HCT116 (cell line): ENCODE results near the gene TSC22D1. TPM values are rescaled to one million over a fixed set of nuclear protein-coding genes. Genes with fewer than 3 reads are reported as not detected.

Source experiments
- ATAC-seq: fragments of 200-7000 bp; cut with Tn5 transposase; 2 replicates; pipeline ENCODE4 v1.9.1; 2020; ENCODE audit warnings: mild to moderate bottlenecking, moderate library complexity
- BruUV-seq: library from RNA; stranded (reverse); fragments of 400-500 nt; replicated peaks from 2 replicates; lab custom pipeline; 2021; lab: Mats Ljungman, UMichigan
- CTCF ChIA-PET: fragments of 300-600 bp; sonication (Branson Sonifier 250); formaldehyde crosslinking; loops from one replicate; lab custom pipeline; 2021; ENCODE audit warnings: antibody characterized with exemption; lab: Charles Lee
- POLR2A ChIA-PET: fragments of 300-600, 350-600 bp; sonication (Branson Sonifier 250); formaldehyde crosslinking; loops from one replicate; lab custom pipeline; 2021; ENCODE audit warnings: antibody characterized with exemption; lab: Charles Lee
- RAD21 ChIA-PET, 2 experiments: fragments of 300-600 bp; sonication (Branson Sonifier 250); formaldehyde crosslinking; loops; one replicate each; lab custom pipeline; 2023; ENCODE audit warnings: low total read pairs in 2 of 2; ENCODE audit not compliant: uncharacterized antibody in 2 of 2, unreplicated experiment in 2 of 2, low non-redundant PET in 1 of 2; lab: Charles Lee
- DNase-seq: peaks from one replicate; pipeline ENCODE4 v3.0.0-alpha.2; 2010; ENCODE audit warnings: low read depth, low spot score
- H2AFZ ChIP-seq: fragments of 200-600 bp; shearing (Covaris generic), sonication (generic); 2 replicates; pipeline ENCODE4 v1.6.1; 2017; ENCODE audit warnings: low read depth, mixed run types, mixed read lengths, antibody characterized with exemption, low read length; ENCODE audit not compliant: poor library complexity, severe bottlenecking
- H3K27ac ChIP-seq: 2 replicates; pipeline ENCODE4 v1.5.1; 2012; ENCODE audit warnings: low read depth, low read length
- H3K27me3 ChIP-seq: fragments of 200-600 bp; sonication (generic); 2 replicates; pipeline ENCODE4 v1.6.1; 2016; ENCODE audit warnings: mixed run types, low read length, mixed read lengths; ENCODE audit not compliant: insufficient read depth
- H3K36me3 ChIP-seq, 2 experiments: fragments of 200-500 bp in 1 of 2; fragments of 200-600 bp in 1 of 2; sonication (Bioruptor generic) in 1 of 2; sonication (generic) in 1 of 2; 2 replicates each; pipeline versions ENCODE4 v1.5.1 to v1.6.1; 2014 to 2016; ENCODE audit warnings: low read length in 2 of 2, inconsistent platforms in 1 of 2, mixed read lengths in 1 of 2, mixed run types in 1 of 2; ENCODE audit not compliant: insufficient read depth in 2 of 2, control insufficient read depth in 1 of 2
- H3K4me1 ChIP-seq, 2 experiments: fragments of 200-600 bp in 1 of 2; sonication (generic) in 1 of 2; 2 replicates each; pipeline versions ENCODE4 v1.5.1 to v1.6.1; 2012 to 2017; ENCODE audit warnings: low read length in 2 of 2, inconsistent platforms in 1 of 2, mild to moderate bottlenecking in 1 of 2, mixed read lengths in 1 of 2, mixed run types in 1 of 2, moderate library complexity in 1 of 2; ENCODE audit not compliant: insufficient read depth in 2 of 2, control insufficient read depth in 1 of 2
- H3K4me2 ChIP-seq: fragments of 200-600 bp; sonication (generic); 2 replicates; pipeline ENCODE4 v1.6.1; 2017; ENCODE audit warnings: mixed run types, low read length, mixed read lengths
- H3K4me3 ChIP-seq, 2 experiments: fragments of 200-600 bp in 1 of 2; sonication (generic) in 1 of 2; replicated peaks in 1 of 2; 2 replicates each; pipeline ENCODE4 v1.5.1; 2011 to 2016; ENCODE audit warnings: low read length in 2 of 2, control low read depth in 1 of 2, low read depth in 1 of 2, mild to moderate bottlenecking in 1 of 2, mixed read lengths in 1 of 2, mixed run types in 1 of 2
- H3K79me2 ChIP-seq: fragments of 200-600 bp; sonication (generic); 2 replicates; pipeline ENCODE4 v1.6.1; 2017; ENCODE audit warnings: mild to moderate bottlenecking, mixed run types, low read length, moderate library complexity, mixed read lengths; ENCODE audit not compliant: insufficient read depth
- H3K9ac ChIP-seq: fragments of 200-600 bp; sonication (generic); 2 replicates; pipeline ENCODE4 v1.6.1; 2016; ENCODE audit warnings: low read length, mixed read lengths
- H3K9me2 ChIP-seq: fragments of 200-600 bp; sonication (generic), shearing (Covaris generic); 2 replicates; pipeline ENCODE4 v1.6.1; 2017; ENCODE audit warnings: mixed run types, mild to moderate bottlenecking, moderate library complexity; ENCODE audit not compliant: insufficient read depth
- H3K9me3 ChIP-seq, 2 experiments: fragments of 200-500 bp in 1 of 2; fragments of 200-600 bp in 1 of 2; sonication (Bioruptor generic) in 1 of 2; sonication (generic) in 1 of 2; 2 replicates each; pipeline ENCODE4 v1.6.1; 2014 to 2017; ENCODE audit warnings: low read length in 2 of 2, mixed read lengths in 2 of 2, inconsistent platforms in 1 of 2, low read depth in 1 of 2, mild to moderate bottlenecking in 1 of 2, mixed run types in 1 of 2, moderate library complexity in 1 of 2; ENCODE audit not compliant: control insufficient read depth in 1 of 2, insufficient read depth in 1 of 2
- H4K20me1 ChIP-seq: fragments of 200-600 bp; sonication (generic), shearing (Covaris generic); 2 replicates; pipeline ENCODE4 v1.6.1; 2017; ENCODE audit warnings: mixed run types, mild to moderate bottlenecking, moderate library complexity; ENCODE audit not compliant: insufficient read depth
- CBX3 ChIP-seq: IDR thresholded peaks from 2 replicates; pipeline ENCODE4 v1.6.1; 2012; ENCODE audit warnings: low read depth
- CEBPB ChIP-seq: IDR thresholded peaks from 2 replicates; pipeline ENCODE4 v1.6.1; 2012; ENCODE audit warnings: low read depth
- EGR1 ChIP-seq: IDR thresholded peaks from 2 replicates; pipeline ENCODE4 v1.6.1; 2012; ENCODE audit warnings: low read depth
- ELF1 ChIP-seq: IDR thresholded peaks from 2 replicates; pipeline ENCODE4 v1.6.1; 2012; ENCODE audit warnings: low read depth, borderline replicate concordance
- EZH2 ChIP-seq: fragments of 200-600 bp; sonication (generic); IDR thresholded peaks from 2 replicates; pipeline ENCODE4 v1.6.1; 2017; ENCODE audit warnings: antibody characterized with exemption, mixed run types
- EZH2phosphoT487 ChIP-seq: fragments of 200-600 bp; IDR thresholded peaks from 2 replicates; pipeline ENCODE4 v1.6.1; 2018; ENCODE audit warnings: antibody characterized with exemption, borderline replicate concordance
- FOSL1 ChIP-seq: IDR thresholded peaks from 2 replicates; pipeline ENCODE4 v1.6.1; 2012; ENCODE audit warnings: low read depth
- JUND ChIP-seq: IDR thresholded peaks from 2 replicates; pipeline ENCODE4 v1.6.1; 2012
- POLR2A ChIP-seq: IDR thresholded peaks from 2 replicates; pipeline ENCODE4 v1.7.0; 2011; ENCODE audit warnings: borderline replicate concordance; ENCODE audit not compliant: insufficient read depth, insufficient read length; ENCODE audit errors: extremely low read depth
- RAD21 ChIP-seq: IDR thresholded peaks from 2 replicates; pipeline ENCODE4 v1.6.1; 2012; ENCODE audit warnings: low read depth, mild to moderate bottlenecking
- SIN3A ChIP-seq: IDR thresholded peaks from 2 replicates; pipeline ENCODE4 v1.6.1; 2012; ENCODE audit warnings: low read depth
- SP1 ChIP-seq: IDR thresholded peaks from 2 replicates; pipeline ENCODE4 v1.6.1; 2012; ENCODE audit warnings: low read depth
- SRF ChIP-seq: IDR thresholded peaks from 2 replicates; pipeline ENCODE4 v1.6.1; 2012; ENCODE audit warnings: low read depth
- TCF7L2 ChIP-seq: IDR thresholded peaks from 2 replicates; pipeline ENCODE4 v1.7.0; 2011; ENCODE audit warnings: borderline replicate concordance, inconsistent platforms; ENCODE audit not compliant: insufficient read depth, insufficient read length; ENCODE audit errors: extremely low read depth
- YY1 ChIP-seq: IDR thresholded peaks from 2 replicates; pipeline ENCODE4 v1.6.1; 2011; ENCODE audit warnings: low read length, low read depth, moderate library complexity, mild to moderate bottlenecking; ENCODE audit not compliant: insufficient replicate concordance; ENCODE audit errors: extremely low read depth
- ZFX ChIP-seq: fragments of 450-650 bp; IDR thresholded peaks from 2 replicates; pipeline ENCODE4 v1.6.1; 2017
- intact Hi-C: fragments of 100-400 bp; cut with micrococcal nuclease; formaldehyde crosslinking; loops from 2 replicates; pipeline ENCODE4 v1.10.0; 2022
- total RNA-seq: library from RNA; stranded (reverse); gene quantifications from one replicate; pipeline ENCODE4 v1.2.1, GENCODE V29; 2021; ENCODE audit not compliant: unreplicated experiment
- TF ChIP-seq, protein P1 (sequence below), 3 experiments: fragments of 200-600 bp in 1 of 3; sonication (generic) in 1 of 3; IDR thresholded peaks in 2 of 3; conservative IDR thresholded peaks in 1 of 3; 2 replicates each; pipeline ENCODE4 v1.5.1; 2012 to 2017; ENCODE audit warnings: low read depth in 2 of 3, low read length in 2 of 3, antibody characterized with exemption in 1 of 3, borderline replicate concordance in 1 of 3, control low read depth in 1 of 3, mild to moderate bottlenecking in 1 of 3, mixed read lengths in 1 of 3, mixed run types in 1 of 3, moderate library complexity in 1 of 3; ENCODE audit not compliant: insufficient read depth in 1 of 3
- TF ChIP-seq, protein P2 (sequence below): IDR thresholded peaks from 2 replicates; pipeline ENCODE4 v1.6.1; 2011; ENCODE audit warnings: mild to moderate bottlenecking, low read length, moderate library complexity; ENCODE audit not compliant: insufficient replicate concordance; ENCODE audit errors: extremely low read depth
- TF ChIP-seq, protein P3 (sequence below): IDR thresholded peaks from 2 replicates; pipeline ENCODE4 v1.6.1; 2012
- TF ChIP-seq, protein P4 (sequence below): IDR thresholded peaks from 2 replicates; pipeline ENCODE4 v1.6.1; 2012; ENCODE audit warnings: low read depth

Gene TSC22D1
- total RNA-seq, 1 experiment from 2014 or later = 268 TPM

DNA sequence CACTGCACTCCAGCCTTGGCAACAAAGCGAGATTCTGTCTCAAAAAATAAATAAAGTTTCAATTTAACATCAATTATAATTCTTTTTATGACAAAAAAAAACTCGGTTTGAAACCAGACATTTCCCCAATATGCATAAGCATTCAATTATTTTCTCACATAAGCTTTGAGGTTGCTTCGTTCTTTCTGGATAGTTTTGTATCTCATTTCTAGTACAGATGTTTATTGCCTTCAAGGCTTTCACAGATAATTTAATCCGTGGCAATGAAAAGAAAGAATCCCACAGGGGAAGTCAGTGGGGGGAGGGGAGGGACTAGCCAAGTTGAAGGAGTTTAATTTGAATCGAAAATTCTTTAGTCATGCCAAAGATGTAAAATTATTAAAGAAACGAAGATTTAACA lies 29.6 kb upstream of the TSC22D1 start:
- Histone ChIP-seq H4K20me1 (no peaks in the 10 kb centered on the region), H3K9me2 (no peaks in the 10 kb centered on the region), H3K79me2 (no peaks in the 10 kb centered on the region), H3K27me3 (no peaks in the 10 kb centered on the region), H3K27ac (no peak overlapping the region), H2AFZ (no peak overlapping the region), H3K4me1 (no peaks in the 10 kb centered on the region), H3K9me3 (no peaks in the 10 kb centered on the region), H3K4me2 (no peak overlapping the region), H3K9ac (no peak overlapping the region), H3K4me3 (no peak overlapping the region), H3K36me3 (no peaks in the 10 kb centered on the region)
- ChIA-PET CTCF (no interaction called here), RAD21 (no interaction called here), POLR2A (no interaction called here)
- BruUV-seq = no TSS peak
- ATAC-seq (no peak), DNase-seq (no peak)
- intact Hi-C loops = no loop called here
- TF ChIP-seq FOSL1 = no peak
- TF ChIP-seq CEBPB = no peak
- no peak for TF ChIP-seq JUND
- TF ChIP-seq ELF1 = no peak
- TF ChIP-seq, protein P1, sequence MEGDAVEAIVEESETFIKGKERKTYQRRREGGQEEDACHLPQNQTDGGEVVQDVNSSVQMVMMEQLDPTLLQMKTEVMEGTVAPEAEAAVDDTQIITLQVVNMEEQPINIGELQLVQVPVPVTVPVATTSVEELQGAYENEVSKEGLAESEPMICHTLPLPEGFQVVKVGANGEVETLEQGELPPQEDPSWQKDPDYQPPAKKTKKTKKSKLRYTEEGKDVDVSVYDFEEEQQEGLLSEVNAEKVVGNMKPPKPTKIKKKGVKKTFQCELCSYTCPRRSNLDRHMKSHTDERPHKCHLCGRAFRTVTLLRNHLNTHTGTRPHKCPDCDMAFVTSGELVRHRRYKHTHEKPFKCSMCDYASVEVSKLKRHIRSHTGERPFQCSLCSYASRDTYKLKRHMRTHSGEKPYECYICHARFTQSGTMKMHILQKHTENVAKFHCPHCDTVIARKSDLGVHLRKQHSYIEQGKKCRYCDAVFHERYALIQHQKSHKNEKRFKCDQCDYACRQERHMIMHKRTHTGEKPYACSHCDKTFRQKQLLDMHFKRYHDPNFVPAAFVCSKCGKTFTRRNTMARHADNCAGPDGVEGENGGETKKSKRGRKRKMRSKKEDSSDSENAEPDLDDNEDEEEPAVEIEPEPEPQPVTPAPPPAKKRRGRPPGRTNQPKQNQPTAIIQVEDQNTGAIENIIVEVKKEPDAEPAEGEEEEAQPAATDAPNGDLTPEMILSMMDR (IDR thresholded peaks at IDR 0.05 in 2 of 3, conservative IDR thresholded peaks at IDR 0.05 in 1 of 3; ENCODE audit: borderline replicate concordance in 1 of 3, insufficient read depth in 1 of 3, low read depth in 2 of 3, low read length in 2 of 3) = no peak
- TF ChIP-seq EZH2phosphoT487 = no peak
- no peak for TF ChIP-seq SRF
- TF ChIP-seq, protein P2, sequence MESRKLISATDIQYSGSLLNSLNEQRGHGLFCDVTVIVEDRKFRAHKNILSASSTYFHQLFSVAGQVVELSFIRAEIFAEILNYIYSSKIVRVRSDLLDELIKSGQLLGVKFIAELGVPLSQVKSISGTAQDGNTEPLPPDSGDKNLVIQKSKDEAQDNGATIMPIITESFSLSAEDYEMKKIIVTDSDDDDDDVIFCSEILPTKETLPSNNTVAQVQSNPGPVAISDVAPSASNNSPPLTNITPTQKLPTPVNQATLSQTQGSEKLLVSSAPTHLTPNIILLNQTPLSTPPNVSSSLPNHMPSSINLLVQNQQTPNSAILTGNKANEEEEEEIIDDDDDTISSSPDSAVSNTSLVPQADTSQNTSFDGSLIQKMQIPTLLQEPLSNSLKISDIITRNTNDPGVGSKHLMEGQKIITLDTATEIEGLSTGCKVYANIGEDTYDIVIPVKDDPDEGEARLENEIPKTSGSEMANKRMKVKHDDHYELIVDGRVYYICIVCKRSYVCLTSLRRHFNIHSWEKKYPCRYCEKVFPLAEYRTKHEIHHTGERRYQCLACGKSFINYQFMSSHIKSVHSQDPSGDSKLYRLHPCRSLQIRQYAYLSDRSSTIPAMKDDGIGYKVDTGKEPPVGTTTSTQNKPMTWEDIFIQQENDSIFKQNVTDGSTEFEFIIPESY = no peak
- TF ChIP-seq, protein P3, sequence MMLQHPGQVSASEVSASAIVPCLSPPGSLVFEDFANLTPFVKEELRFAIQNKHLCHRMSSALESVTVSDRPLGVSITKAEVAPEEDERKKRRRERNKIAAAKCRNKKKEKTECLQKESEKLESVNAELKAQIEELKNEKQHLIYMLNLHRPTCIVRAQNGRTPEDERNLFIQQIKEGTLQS = no peak
- TF ChIP-seq SP1 = no peak
- no peak for TF ChIP-seq EZH2
- no peak for TF ChIP-seq SIN3A
- TF ChIP-seq POLR2A = no peak
- TF ChIP-seq YY1 = no peak
- TF ChIP-seq ZFX = no peak
- TF ChIP-seq EGR1 = no peak
- no peak for TF ChIP-seq CBX3
- no peak for TF ChIP-seq TCF7L2
- TF ChIP-seq, protein P4, sequence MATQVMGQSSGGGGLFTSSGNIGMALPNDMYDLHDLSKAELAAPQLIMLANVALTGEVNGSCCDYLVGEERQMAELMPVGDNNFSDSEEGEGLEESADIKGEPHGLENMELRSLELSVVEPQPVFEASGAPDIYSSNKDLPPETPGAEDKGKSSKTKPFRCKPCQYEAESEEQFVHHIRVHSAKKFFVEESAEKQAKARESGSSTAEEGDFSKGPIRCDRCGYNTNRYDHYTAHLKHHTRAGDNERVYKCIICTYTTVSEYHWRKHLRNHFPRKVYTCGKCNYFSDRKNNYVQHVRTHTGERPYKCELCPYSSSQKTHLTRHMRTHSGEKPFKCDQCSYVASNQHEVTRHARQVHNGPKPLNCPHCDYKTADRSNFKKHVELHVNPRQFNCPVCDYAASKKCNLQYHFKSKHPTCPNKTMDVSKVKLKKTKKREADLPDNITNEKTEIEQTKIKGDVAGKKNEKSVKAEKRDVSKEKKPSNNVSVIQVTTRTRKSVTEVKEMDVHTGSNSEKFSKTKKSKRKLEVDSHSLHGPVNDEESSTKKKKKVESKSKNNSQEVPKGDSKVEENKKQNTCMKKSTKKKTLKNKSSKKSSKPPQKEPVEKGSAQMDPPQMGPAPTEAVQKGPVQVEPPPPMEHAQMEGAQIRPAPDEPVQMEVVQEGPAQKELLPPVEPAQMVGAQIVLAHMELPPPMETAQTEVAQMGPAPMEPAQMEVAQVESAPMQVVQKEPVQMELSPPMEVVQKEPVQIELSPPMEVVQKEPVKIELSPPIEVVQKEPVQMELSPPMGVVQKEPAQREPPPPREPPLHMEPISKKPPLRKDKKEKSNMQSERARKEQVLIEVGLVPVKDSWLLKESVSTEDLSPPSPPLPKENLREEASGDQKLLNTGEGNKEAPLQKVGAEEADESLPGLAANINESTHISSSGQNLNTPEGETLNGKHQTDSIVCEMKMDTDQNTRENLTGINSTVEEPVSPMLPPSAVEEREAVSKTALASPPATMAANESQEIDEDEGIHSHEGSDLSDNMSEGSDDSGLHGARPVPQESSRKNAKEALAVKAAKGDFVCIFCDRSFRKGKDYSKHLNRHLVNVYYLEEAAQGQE = no peak
- no peak for TF ChIP-seq RAD21
